GM12873 (cell line): ENCODE results near the gene MYOM1.

Experiments used
- CTCF ChIP-seq: IDR thresholded peaks from 2 replicates; pipeline ENCODE4 v1.5.1; 2012; ENCODE audit warnings: low read depth, mild to moderate bottlenecking, moderate library complexity, low read length, control low read depth; ENCODE audit not compliant: insufficient read depth; ENCODE audit errors: missing control alignments

Gene MYOM1

GRCh38 chr18:3152294-3152693 lies 67.5 kb downstream of the MYOM1 start:
- no peak for TF ChIP-seq CTCF

GRCh38 chr18:3151399-3152264 lies 68.1 kb downstream of the MYOM1 start:
- peak; percentile 68 for TF ChIP-seq CTCF

GRCh38 chr18:3150688-3151087 lies 69.1 kb downstream of the MYOM1 start:
- no peak for TF ChIP-seq CTCF

- TF ChIP-seq CTCF: no peak
These were observed 69.5 kb downstream of the MYOM1 start for GRCh38 chr18:3150274-3150673.

GRCh38 chr18:3148930-3149535 lies 70.7 kb downstream of the MYOM1 start:
- TF ChIP-seq CTCF: no peak

GRCh38 chr18:3147935-3148554 lies 71.7 kb downstream of the MYOM1 start:
- no peak for TF ChIP-seq CTCF

- no peak for TF ChIP-seq CTCF
These were observed 78.7 kb downstream of the MYOM1 start for GRCh38 chr18:3140986-3141639.
